Activated CD4-positive, alpha-beta T cell treated with anti-CD3 and anti-CD28 coated beads for 36 hours (primary cell): Measurements from ENCODE around the gene AMH. TPM values are rescaled to one million over a fixed set of nuclear protein-coding genes. Genes with fewer than 3 reads are reported as not detected.

Source experiments
- ATAC-seq: fragments of 200-7000 bp; cut with Tn5 transposase; one replicate; pipeline ENCODE4 v1.10.0; 2021; ENCODE audit warnings: mild to moderate bottlenecking, moderate library complexity
- CTCF ChIA-PET: fragments of 350-600 bp; sonication (Branson Sonifier 250); formaldehyde crosslinking; loops from one replicate; lab custom pipeline; 2021; ENCODE audit warnings: antibody characterized with exemption; lab: Charles Lee
- POLR2A ChIA-PET: fragments of 350-600 bp; sonication (Branson Sonifier 250); formaldehyde crosslinking; loops from one replicate; lab custom pipeline; 2021; ENCODE audit warnings: antibody characterized with exemption, inconsistent platforms; lab: Charles Lee
- DNase-seq: peaks from one replicate; pipeline ENCODE4 v3.0.0-alpha.2; 2020
- H3K27ac Mint-ChIP-seq: one replicate; pipeline ENCODE4 v1.8.0; 2021; ENCODE audit warnings: mixed read lengths
- H3K27me3 Mint-ChIP-seq: one replicate; pipeline ENCODE4 v1.8.0; 2021; ENCODE audit warnings: mixed read lengths
- H3K36me3 Mint-ChIP-seq: one replicate; pipeline ENCODE4 v1.8.0; 2021; ENCODE audit warnings: low read depth, mixed read lengths
- H3K4me1 Mint-ChIP-seq: one replicate; pipeline ENCODE4 v1.8.0; 2021; ENCODE audit warnings: mixed read lengths
- H3K4me3 Mint-ChIP-seq: one replicate; pipeline ENCODE4 v1.8.0; 2021; ENCODE audit warnings: mild to moderate bottlenecking, moderate library complexity, mixed read lengths
- H3K9me3 Mint-ChIP-seq: one replicate; pipeline ENCODE4 v1.8.0; 2021; ENCODE audit warnings: low read depth, mixed read lengths
- intact Hi-C, 2 experiments: fragments of 100-400 bp; cut with DNase I in 1 of 2; cut with micrococcal nuclease in 1 of 2; formaldehyde crosslinking; loops; one replicate each; pipeline versions ENCODE4 v1.14.2 to v1.15.1; 2022 to 2024; cut with DNase I, micrococcal nuclease
- total RNA-seq, 2 experiments: library from RNA; stranded (reverse); gene quantifications; one replicate each; pipeline ENCODE4 v1.2.3, GENCODE V29; 2021

AMH gene
- total RNA-seq, 2 experiments from 2014 or later: 1.9 to 2.7 TPM

- ChIA-PET CTCF (interaction anchor here (0.6 kb wide), 1 partner anchor 12 kb away, joined by 3 read pairs; no protein-coding TSS in a partner anchor), POLR2A (no interaction called here)
- Mint-ChIP-seq H3K4me3 (no peak overlapping the region), H3K4me1 (no peaks in the 10 kb centered on the region), H3K9me3 (no peaks in the 10 kb centered on the region), H3K27ac (no peak overlapping the region), H3K27me3 (no peaks in the 10 kb centered on the region), H3K36me3 (peaks cover 27% of the 10 kb centered on the region)
- intact Hi-C loops: no loop called here
- ATAC-seq: no peak
- no peak for DNase-seq
Observed at GRCh38 chr19:2223391-2223790, 25.7 kb upstream of the AMH start.

- DNase-seq: no peak
- intact Hi-C loops: no loop called here
- no peaks in the 10 kb centered on the region for H3K4me1 Mint-ChIP-seq
- H3K27ac Mint-ChIP-seq: no peak overlapping the region
- H3K27me3 Mint-ChIP-seq: no peaks in the 10 kb centered on the region
- ATAC-seq: no peak
- no peaks in the 10 kb centered on the region for H3K9me3 Mint-ChIP-seq
- ChIA-PET POLR2A (no interaction called here), CTCF (no interaction called here)
- peaks cover 29% of the 10 kb centered on the region for H3K36me3 Mint-ChIP-seq
- no peak overlapping the region for H3K4me3 Mint-ChIP-seq
Observed at GRCh38 chr19:2223959-2224358, 25.2 kb upstream of the AMH start.

- ChIA-PET CTCF (no interaction called here), POLR2A (interaction anchor here (0.6 kb wide), 2 partner anchors 50 to 87 kb away, joined by 3 to 9 read pairs; no protein-coding TSS in a partner anchor)
- ATAC-seq (no peak), DNase-seq (no peak)
- intact Hi-C loops: no loop called here
- Mint-ChIP-seq H3K4me3 (no peak overlapping the region), H3K9me3 (no peaks in the 10 kb centered on the region), H3K27me3 (no peaks in the 10 kb centered on the region), H3K4me1 (no peaks in the 10 kb centered on the region), H3K27ac (peak overlapping the region; percentile 19), H3K36me3 (peaks cover 32% of the 10 kb centered on the region)
Observed at GRCh38 chr19:2224754-2225349, 24.3 kb upstream of the AMH start.

GRCh38 chr19:2225415-2226050 lies 23.6 kb upstream of the AMH start:
- ChIA-PET POLR2A (interaction anchor here (0.6 kb wide), 2 partner anchors 51 to 87 kb away, joined by 3 to 9 read pairs; no protein-coding TSS in a partner anchor), CTCF (interaction anchor here (0.6 kb wide), 1 partner anchor 41 kb away, joined by 3 read pairs; no protein-coding TSS in a partner anchor)
- ATAC-seq (no peak), DNase-seq (no peak)
- Mint-ChIP-seq H3K36me3 (peaks cover 28% of the 10 kb centered on the region), H3K4me1 (no peaks in the 10 kb centered on the region), H3K4me3 (no peak overlapping the region), H3K27ac (no peak overlapping the region), H3K27me3 (no peaks in the 10 kb centered on the region), H3K9me3 (no peaks in the 10 kb centered on the region)
- intact Hi-C loops: no loop called here

- Mint-ChIP-seq H3K4me1 (no peaks in the 10 kb centered on the region), H3K4me3 (no peak overlapping the region), H3K9me3 (no peaks in the 10 kb centered on the region), H3K36me3 (peaks cover 26% of the 10 kb centered on the region), H3K27ac (no peak overlapping the region), H3K27me3 (no peaks in the 10 kb centered on the region)
- DNase-seq (no peak), ATAC-seq (no peak)
- intact Hi-C loops: no loop called here
- POLR2A ChIA-PET: interaction anchor here (0.6 kb wide), 1 partner anchor 329 kb away, joined by 3 read pairs; no protein-coding TSS in a partner anchor
- CTCF ChIA-PET: interaction anchor here (0.6 kb wide), 1 partner anchor 42 kb away, joined by 3 read pairs; no protein-coding TSS in a partner anchor
Observed at GRCh38 chr19:2226051-2226839, 22.9 kb upstream of the AMH start.

- ChIA-PET POLR2A (interaction anchor here (0.6 kb wide), 1 partner anchor 329 kb away, joined by 3 read pairs; no protein-coding TSS in a partner anchor), CTCF (no interaction called here)
- ATAC-seq (no peak), DNase-seq (no peak)
- Mint-ChIP-seq H3K4me3 (no peak overlapping the region), H3K4me1 (no peaks in the 10 kb centered on the region), H3K9me3 (no peaks in the 10 kb centered on the region), H3K27me3 (no peaks in the 10 kb centered on the region), H3K36me3 (peaks cover 26% of the 10 kb centered on the region), H3K27ac (no peak overlapping the region)
- intact Hi-C loops: no loop called here
Observed at GRCh38 chr19:2226840-2227360, 22.2 kb upstream of the AMH start.

- ChIA-PET POLR2A (no interaction called here), CTCF (no interaction called here)
- Mint-ChIP-seq H3K4me1 (no peaks in the 10 kb centered on the region), H3K27me3 (no peaks in the 10 kb centered on the region), H3K27ac (no peak overlapping the region), H3K9me3 (no peaks in the 10 kb centered on the region), H3K36me3 (peaks cover 29% of the 10 kb centered on the region), H3K4me3 (no peak overlapping the region)
- no peak for ATAC-seq
- DNase-seq: no peak
- intact Hi-C loops: no loop called here
Observed at GRCh38 chr19:2227415-2228156, 21.5 kb upstream of the AMH start.

- Mint-ChIP-seq H3K4me1 (no peaks in the 10 kb centered on the region), H3K27me3 (no peaks in the 10 kb centered on the region), H3K4me3 (no peak overlapping the region), H3K9me3 (no peaks in the 10 kb centered on the region), H3K36me3 (peaks cover 33% of the 10 kb centered on the region), H3K27ac (no peak overlapping the region)
- intact Hi-C loops: no loop called here
- DNase-seq: no peak
- ChIA-PET CTCF (no interaction called here), POLR2A (no interaction called here)
- ATAC-seq: no peak
Observed at GRCh38 chr19:2228157-2229030, 20.7 kb upstream of the AMH start.

- ChIA-PET CTCF (interaction anchor here (0.5 to 2.1 kb wide), 5 partner anchors 10 to 371 kb away, joined by 3 to 5 read pairs (median 3); no protein-coding TSS in a partner anchor), POLR2A (no interaction called here)
- H3K4me1 Mint-ChIP-seq: peaks cover 5% of the 10 kb centered on the region
- H3K4me3 Mint-ChIP-seq: no peak overlapping the region
- intact Hi-C loops: loop anchor here in 1 of 2 experiments (10.0 kb wide), 1 partner anchor 385 kb away; no protein-coding TSS in a partner anchor
- DNase-seq (no peak), ATAC-seq (no peak)
- no peaks in the 10 kb centered on the region for H3K9me3 Mint-ChIP-seq
- H3K27me3 Mint-ChIP-seq: no peaks in the 10 kb centered on the region
- no peak overlapping the region for H3K27ac Mint-ChIP-seq
- H3K36me3 Mint-ChIP-seq: peaks cover 36% of the 10 kb centered on the region
Observed at GRCh38 chr19:2229103-2230032, 19.8 kb upstream of the AMH start.
